Transverse colon (tissue), 4 donors: Measurements from ENCODE around the gene DOCK6.

Experiments
- EP300 ChIP-seq: sonication (generic); formaldehyde crosslinking; IDR thresholded peaks from one replicate; pipeline ENCODE4 v1.6.1; 2017; ENCODE audit warnings: antibody characterized with exemption, low read depth
- POLR2A ChIP-seq: fragments of 450-650 bp; IDR thresholded peaks from one replicate; pipeline ENCODE4 v1.6.1; 2016; ENCODE audit warnings: antibody characterized with exemption, mild to moderate bottlenecking, moderate library complexity
- POLR2AphosphoS5 ChIP-seq, 3 donors: sonication (generic); formaldehyde crosslinking; IDR thresholded peaks; one replicate each; pipeline ENCODE4 v1.6.1; 2016; ENCODE audit warnings: antibody characterized with exemption in 3 of 3
- TF ChIP-seq, protein P1 (sequence below), 5 experiments: fragments of 200-600 bp in 3 of 5; fragments of 450-650 bp in 2 of 5; sonication (generic) in 3 of 5; IDR thresholded peaks; 1 replicate in 2 of 5; 2 replicates in 3 of 5; pipeline ENCODE4 v1.5.1; 2016 to 2017; ENCODE audit warnings: antibody characterized with exemption in 5 of 5, inconsistent platforms in 3 of 5, mild to moderate bottlenecking in 2 of 5, moderate library complexity in 1 of 5

DNA sequence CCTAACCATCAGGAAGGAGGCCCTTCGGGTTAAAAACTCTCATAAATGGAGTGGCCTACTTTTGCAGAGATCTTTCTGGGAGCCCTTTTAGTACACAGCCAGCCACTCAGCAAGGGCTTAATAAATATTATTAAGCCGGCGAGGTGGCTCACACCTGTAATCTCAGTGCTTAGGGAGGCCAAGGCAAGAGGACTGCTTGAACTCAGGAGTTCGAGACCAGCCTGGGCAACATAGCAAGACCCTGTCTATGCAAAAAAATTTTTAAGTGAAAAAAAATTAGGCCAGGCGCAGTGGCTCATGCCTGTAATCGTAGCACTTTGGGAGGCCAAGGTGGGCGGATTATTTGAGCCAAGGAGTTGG is 64.2 kb downstream of the DOCK6 start:
- TF ChIP-seq, protein P1, sequence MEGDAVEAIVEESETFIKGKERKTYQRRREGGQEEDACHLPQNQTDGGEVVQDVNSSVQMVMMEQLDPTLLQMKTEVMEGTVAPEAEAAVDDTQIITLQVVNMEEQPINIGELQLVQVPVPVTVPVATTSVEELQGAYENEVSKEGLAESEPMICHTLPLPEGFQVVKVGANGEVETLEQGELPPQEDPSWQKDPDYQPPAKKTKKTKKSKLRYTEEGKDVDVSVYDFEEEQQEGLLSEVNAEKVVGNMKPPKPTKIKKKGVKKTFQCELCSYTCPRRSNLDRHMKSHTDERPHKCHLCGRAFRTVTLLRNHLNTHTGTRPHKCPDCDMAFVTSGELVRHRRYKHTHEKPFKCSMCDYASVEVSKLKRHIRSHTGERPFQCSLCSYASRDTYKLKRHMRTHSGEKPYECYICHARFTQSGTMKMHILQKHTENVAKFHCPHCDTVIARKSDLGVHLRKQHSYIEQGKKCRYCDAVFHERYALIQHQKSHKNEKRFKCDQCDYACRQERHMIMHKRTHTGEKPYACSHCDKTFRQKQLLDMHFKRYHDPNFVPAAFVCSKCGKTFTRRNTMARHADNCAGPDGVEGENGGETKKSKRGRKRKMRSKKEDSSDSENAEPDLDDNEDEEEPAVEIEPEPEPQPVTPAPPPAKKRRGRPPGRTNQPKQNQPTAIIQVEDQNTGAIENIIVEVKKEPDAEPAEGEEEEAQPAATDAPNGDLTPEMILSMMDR (IDR thresholded peaks at IDR 0.05) = no peak
- TF ChIP-seq POLR2A = no peak
- TF ChIP-seq POLR2AphosphoS5 (IDR thresholded peaks at IDR 0.05) = no peak
- no peak for TF ChIP-seq EP300
